ENCODE measurements around the gene EFHD2.
"Not testable (repeated sequence)": the region's sequence is repeated elsewhere in the genome, so short reads cannot be mapped to it uniquely, and the experiment has no call there.

The EFHD2 gene

GRCh38 chr1:15388201-15388880 is 21.3 kb upstream of the EFHD2 start:
- TF ChIP-seq, protein P1, sequence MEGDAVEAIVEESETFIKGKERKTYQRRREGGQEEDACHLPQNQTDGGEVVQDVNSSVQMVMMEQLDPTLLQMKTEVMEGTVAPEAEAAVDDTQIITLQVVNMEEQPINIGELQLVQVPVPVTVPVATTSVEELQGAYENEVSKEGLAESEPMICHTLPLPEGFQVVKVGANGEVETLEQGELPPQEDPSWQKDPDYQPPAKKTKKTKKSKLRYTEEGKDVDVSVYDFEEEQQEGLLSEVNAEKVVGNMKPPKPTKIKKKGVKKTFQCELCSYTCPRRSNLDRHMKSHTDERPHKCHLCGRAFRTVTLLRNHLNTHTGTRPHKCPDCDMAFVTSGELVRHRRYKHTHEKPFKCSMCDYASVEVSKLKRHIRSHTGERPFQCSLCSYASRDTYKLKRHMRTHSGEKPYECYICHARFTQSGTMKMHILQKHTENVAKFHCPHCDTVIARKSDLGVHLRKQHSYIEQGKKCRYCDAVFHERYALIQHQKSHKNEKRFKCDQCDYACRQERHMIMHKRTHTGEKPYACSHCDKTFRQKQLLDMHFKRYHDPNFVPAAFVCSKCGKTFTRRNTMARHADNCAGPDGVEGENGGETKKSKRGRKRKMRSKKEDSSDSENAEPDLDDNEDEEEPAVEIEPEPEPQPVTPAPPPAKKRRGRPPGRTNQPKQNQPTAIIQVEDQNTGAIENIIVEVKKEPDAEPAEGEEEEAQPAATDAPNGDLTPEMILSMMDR (IDR thresholded peaks at IDR 0.05; ENCODE audit: low read depth, low read length, missing control alignments), result no peak
- no peak overlapping the region for H3K4me3 ChIP-seq (replicated peaks; ENCODE audit: low read depth, low read length)
- DNase-seq (ENCODE audit: extremely low read depth, low read depth), result no peak

GRCh38 chr1:15389828-15390227 is 19.9 kb upstream of the EFHD2 start:
- not testable (repeated sequence) for DNase-seq (ENCODE audit: extremely low read depth, low read depth); H3K4me3 ChIP-seq (replicated peaks; ENCODE audit: low read depth, low read length)

DNA sequence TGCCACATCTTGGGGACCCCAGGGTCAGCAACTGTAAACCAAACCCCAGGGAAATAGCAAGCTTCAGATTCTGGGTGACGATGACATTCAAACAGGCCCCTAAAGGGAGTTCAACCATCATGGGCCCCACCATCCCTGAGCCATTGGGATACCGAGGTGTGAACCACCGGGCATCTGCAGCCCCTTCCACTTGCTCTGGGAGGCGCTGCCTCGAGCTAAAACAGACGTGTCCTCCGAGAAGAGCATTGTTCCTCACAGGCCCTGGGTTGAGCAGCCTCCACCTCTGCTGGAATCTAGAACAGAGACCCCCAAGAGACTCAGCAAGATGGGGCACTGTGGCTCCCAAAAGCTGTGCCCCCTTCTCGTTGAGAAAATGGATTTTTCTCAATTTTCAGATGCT is 19.0 kb upstream of the EFHD2 start:
- no peak overlapping the region for H3K4me3 ChIP-seq (replicated peaks; ENCODE audit: low read depth, low read length)
- no peak for DNase-seq (ENCODE audit: extremely low read depth, low read depth)
- TF ChIP-seq, protein P1 (IDR thresholded peaks at IDR 0.05; ENCODE audit: low read depth, low read length, missing control alignments), result no peak

- no peak overlapping the region for H3K4me3 ChIP-seq (replicated peaks; ENCODE audit: low read depth, low read length)
- DNase-seq (ENCODE audit: extremely low read depth, low read depth), result no peak
- TF ChIP-seq, protein P1 (IDR thresholded peaks at IDR 0.05; ENCODE audit: low read depth, low read length, missing control alignments), result no peak
Measured at GRCh38 chr1:15391366-15391765, 18.3 kb upstream of the EFHD2 start.

DNA sequence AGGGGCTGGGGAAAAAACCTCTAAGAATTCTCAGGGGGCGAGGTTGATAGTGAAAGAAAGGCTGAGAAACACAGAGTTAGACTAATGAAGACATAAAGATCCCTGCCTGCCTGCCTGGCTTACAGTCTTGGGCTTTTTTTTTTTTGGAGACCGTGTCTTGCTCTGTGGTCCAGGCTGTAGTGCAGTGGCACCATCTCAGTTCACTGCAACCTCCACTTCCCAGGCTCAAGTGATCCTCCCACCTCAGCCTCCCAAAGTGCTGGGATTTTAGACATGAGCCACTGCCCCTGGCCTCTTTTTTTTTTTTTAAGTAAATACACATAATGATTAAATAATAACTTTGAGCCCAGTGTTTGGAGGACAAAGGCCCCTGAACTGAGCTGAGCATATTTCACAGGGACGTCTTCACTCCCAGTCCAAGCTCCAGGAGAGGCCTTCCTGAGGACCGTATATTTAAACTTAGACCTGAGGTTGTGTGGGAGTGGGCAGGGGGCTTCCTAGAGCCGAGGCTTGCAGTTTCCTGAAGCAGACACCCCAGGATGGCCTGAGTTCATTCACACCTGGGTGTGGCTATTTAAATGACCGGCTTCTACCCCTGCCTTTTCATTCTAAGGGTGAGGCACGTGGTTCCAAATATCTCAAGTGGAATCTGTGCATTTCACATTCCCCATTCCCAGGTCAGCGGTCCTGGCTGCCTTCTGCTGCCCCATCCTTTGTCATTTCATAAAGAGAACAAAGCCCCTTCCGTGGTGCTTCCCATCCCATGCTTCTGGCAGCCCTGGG is 16.0 kb upstream of the EFHD2 start:
- TF ChIP-seq, protein P1 (IDR thresholded peaks at IDR 0.05; ENCODE audit: low read depth, low read length, missing control alignments), result no peak
- H3K4me3 ChIP-seq (replicated peaks; ENCODE audit: low read depth, low read length), result no peak overlapping the region
- DNase-seq (ENCODE audit: extremely low read depth, low read depth), result no peak

DNA sequence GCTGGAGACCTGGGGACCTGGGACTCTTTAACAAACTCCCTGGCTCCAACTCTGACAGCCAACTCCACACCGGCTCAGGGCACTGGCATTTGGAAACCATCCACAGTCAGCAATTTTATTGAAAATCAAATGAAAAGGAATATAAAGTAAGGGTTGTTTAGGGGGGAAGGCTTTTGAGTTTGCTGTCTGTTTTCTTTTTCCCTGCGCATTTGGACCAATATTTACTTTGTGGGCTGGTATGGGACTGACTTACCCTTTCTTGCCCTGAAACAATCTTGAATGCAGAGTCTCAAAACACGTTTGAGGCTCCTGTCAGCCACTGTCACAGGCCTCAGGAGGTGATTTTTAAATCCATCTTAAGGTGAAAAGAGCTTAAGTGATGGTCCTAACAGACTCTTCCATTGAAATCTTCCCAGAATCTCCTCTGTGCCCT is 15.4 kb upstream of the EFHD2 start:
- no peak overlapping the region for H3K4me3 ChIP-seq (replicated peaks; ENCODE audit: low read depth, low read length)
- DNase-seq (ENCODE audit: extremely low read depth, low read depth), result no peak
- TF ChIP-seq, protein P1 (IDR thresholded peaks at IDR 0.05; ENCODE audit: low read depth, low read length, missing control alignments), result no peak

- TF ChIP-seq, protein P1 (IDR thresholded peaks at IDR 0.05; ENCODE audit: low read depth, low read length, missing control alignments), result no peak
- no peak overlapping the region for H3K4me3 ChIP-seq (replicated peaks; ENCODE audit: low read depth, low read length)
- DNase-seq (ENCODE audit: extremely low read depth, low read depth), result no peak
Measured at GRCh38 chr1:15397236-15397635, 12.5 kb upstream of the EFHD2 start.
